Measurements from ENCODE around the gene ADGRL3.
"Not testable (repeated sequence)": the region's sequence is repeated elsewhere in the genome, so short reads cannot be mapped to it uniquely, and the experiment has no call there.

ADGRL3 gene

GRCh38 chr4:61318431-61318830, 118.3 kb downstream of the ADGRL3 start:
- no peaks in the 10 kb centered on the region for H3K4me1 Mint-ChIP-seq
- H3K27me3 Mint-ChIP-seq = no peaks in the 10 kb centered on the region
- no peak for DNase-seq (ENCODE audit: low spot score in 2 of 2)
- no peaks in the 10 kb centered on the region for H3K36me3 Mint-ChIP-seq
- no peak overlapping the region for H3K27ac Mint-ChIP-seq
- no peak for ATAC-seq (ENCODE audit: low read depth)
- peaks cover 5% of the 10 kb centered on the region for H3K9me3 Mint-ChIP-seq
- H3K4me3 Mint-ChIP-seq = no peak overlapping the region

GRCh38 chr4:61319156-61319555, 119.0 kb downstream of the ADGRL3 start:
- no peaks in the 10 kb centered on the region for H3K36me3 Mint-ChIP-seq
- DNase-seq (ENCODE audit: low spot score in 2 of 2) (no peak), ATAC-seq (ENCODE audit: low read depth) (no peak)
- no peaks in the 10 kb centered on the region for H3K27me3 Mint-ChIP-seq
- H3K4me3 Mint-ChIP-seq = no peak overlapping the region
- H3K4me1 Mint-ChIP-seq = no peaks in the 10 kb centered on the region
- H3K27ac Mint-ChIP-seq = no peak overlapping the region
- H3K9me3 Mint-ChIP-seq = peaks cover 9% of the 10 kb centered on the region

- Mint-ChIP-seq H3K27ac (no peak overlapping the region), H3K9me3 (peaks cover 9% of the 10 kb centered on the region), H3K27me3 (no peaks in the 10 kb centered on the region), H3K36me3 (no peaks in the 10 kb centered on the region), H3K4me3 (no peak overlapping the region), H3K4me1 (no peaks in the 10 kb centered on the region)
- ATAC-seq (ENCODE audit: low read depth) (no peak), DNase-seq (ENCODE audit: low spot score in 2 of 2) (no peak)
These were observed 120.0 kb downstream of the ADGRL3 start for GRCh38 chr4:61320154-61320553.

GRCh38 chr4:61320631-61321030, 120.5 kb downstream of the ADGRL3 start:
- H3K27me3 Mint-ChIP-seq = no peaks in the 10 kb centered on the region
- peaks cover 9% of the 10 kb centered on the region for H3K9me3 Mint-ChIP-seq
- DNase-seq (ENCODE audit: low spot score in 2 of 2) (no peak), ATAC-seq (ENCODE audit: low read depth) (no peak)
- H3K4me3 Mint-ChIP-seq = no peak overlapping the region
- no peaks in the 10 kb centered on the region for H3K4me1 Mint-ChIP-seq
- no peak overlapping the region for H3K27ac Mint-ChIP-seq
- no peaks in the 10 kb centered on the region for H3K36me3 Mint-ChIP-seq

- H3K9me3 Mint-ChIP-seq = peaks cover 7% of the 10 kb centered on the region
- H3K4me3 Mint-ChIP-seq = no peak overlapping the region
- no peaks in the 10 kb centered on the region for H3K4me1 Mint-ChIP-seq
- DNase-seq (ENCODE audit: low spot score in 2 of 2) (no peak), ATAC-seq (ENCODE audit: low read depth) (no peak)
- no peak overlapping the region for H3K27ac Mint-ChIP-seq
- no peaks in the 10 kb centered on the region for H3K36me3 Mint-ChIP-seq
- H3K27me3 Mint-ChIP-seq = no peaks in the 10 kb centered on the region
These were observed 132.6 kb downstream of the ADGRL3 start for GRCh38 chr4:61332693-61333092.

GRCh38 chr4:61333490-61333889, 133.4 kb downstream of the ADGRL3 start:
- Mint-ChIP-seq H3K27ac (no peak overlapping the region), H3K27me3 (no peaks in the 10 kb centered on the region), H3K36me3 (no peaks in the 10 kb centered on the region), H3K9me3 (peaks cover 6% of the 10 kb centered on the region), H3K4me3 (no peak overlapping the region), H3K4me1 (no peaks in the 10 kb centered on the region)
- no peak for DNase-seq (ENCODE audit: low spot score in 2 of 2)
- no peak for ATAC-seq (ENCODE audit: low read depth)

GRCh38 chr4:61335241-61335763, 135.2 kb downstream of the ADGRL3 start:
- H3K36me3 Mint-ChIP-seq = no peaks in the 10 kb centered on the region
- no peak for DNase-seq (ENCODE audit: low spot score in 2 of 2)
- H3K4me1 Mint-ChIP-seq = no peaks in the 10 kb centered on the region
- no peak overlapping the region for H3K4me3 Mint-ChIP-seq
- H3K27me3 Mint-ChIP-seq = no peaks in the 10 kb centered on the region
- no peak for ATAC-seq (ENCODE audit: low read depth)
- peaks cover 5% of the 10 kb centered on the region for H3K9me3 Mint-ChIP-seq
- no peak overlapping the region for H3K27ac Mint-ChIP-seq

- ATAC-seq (ENCODE audit: low read depth) = no peak
- no peaks in the 10 kb centered on the region for H3K4me1 Mint-ChIP-seq
- no peak for DNase-seq (ENCODE audit: low spot score in 2 of 2)
- H3K4me3 Mint-ChIP-seq = no peak overlapping the region
- H3K9me3 Mint-ChIP-seq = peaks cover 2% of the 10 kb centered on the region
- no peak overlapping the region for H3K27ac Mint-ChIP-seq
- no peaks in the 10 kb centered on the region for H3K36me3 Mint-ChIP-seq
- no peaks in the 10 kb centered on the region for H3K27me3 Mint-ChIP-seq
These were observed 136.4 kb downstream of the ADGRL3 start for GRCh38 chr4:61336488-61336887.

GRCh38 chr4:61336916-61337315, 136.8 kb downstream of the ADGRL3 start:
- H3K27ac Mint-ChIP-seq = no peak overlapping the region
- DNase-seq (ENCODE audit: low spot score in 2 of 2) (no peak), ATAC-seq (ENCODE audit: low read depth) (no peak)
- no peak overlapping the region for H3K4me3 Mint-ChIP-seq
- no peaks in the 10 kb centered on the region for H3K36me3 Mint-ChIP-seq
- H3K4me1 Mint-ChIP-seq = no peaks in the 10 kb centered on the region
- H3K9me3 Mint-ChIP-seq = peaks cover 2% of the 10 kb centered on the region
- no peaks in the 10 kb centered on the region for H3K27me3 Mint-ChIP-seq

- no peaks in the 10 kb centered on the region for H3K4me1 Mint-ChIP-seq
- no peak overlapping the region for H3K4me3 Mint-ChIP-seq
- DNase-seq (ENCODE audit: low spot score in 2 of 2) = no peak
- peaks cover 2% of the 10 kb centered on the region for H3K9me3 Mint-ChIP-seq
- H3K27me3 Mint-ChIP-seq = no peaks in the 10 kb centered on the region
- ATAC-seq (ENCODE audit: low read depth) = no peak
- H3K36me3 Mint-ChIP-seq = no peaks in the 10 kb centered on the region
- no peak overlapping the region for H3K27ac Mint-ChIP-seq
These were observed 141.9 kb downstream of the ADGRL3 start for GRCh38 chr4:61342061-61342460.

- ATAC-seq (ENCODE audit: low read depth) (no peak), DNase-seq (ENCODE audit: low spot score in 2 of 2) (no peak)
- no peaks in the 10 kb centered on the region for H3K36me3 Mint-ChIP-seq
- H3K9me3 Mint-ChIP-seq = peaks cover 2% of the 10 kb centered on the region
- H3K4me1 Mint-ChIP-seq = no peaks in the 10 kb centered on the region
- H3K4me3 Mint-ChIP-seq = no peak overlapping the region
- no peaks in the 10 kb centered on the region for H3K27me3 Mint-ChIP-seq
- no peak overlapping the region for H3K27ac Mint-ChIP-seq
These were observed 150.8 kb downstream of the ADGRL3 start for GRCh38 chr4:61350932-61351331.

- Mint-ChIP-seq H3K9me3 (peaks cover 4% of the 10 kb centered on the region), H3K27me3 (no peaks in the 10 kb centered on the region), H3K36me3 (no peaks in the 10 kb centered on the region), H3K27ac (no peak overlapping the region), H3K4me3 (no peak overlapping the region), H3K4me1 (no peaks in the 10 kb centered on the region)
- ATAC-seq (ENCODE audit: low read depth) (no peak), DNase-seq (ENCODE audit: low spot score in 2 of 2) (no peak)
These were observed 156.6 kb downstream of the ADGRL3 start for GRCh38 chr4:61356696-61357095.

GRCh38 chr4:61359301-61359700, 159.2 kb downstream of the ADGRL3 start:
- no peak overlapping the region for H3K4me3 Mint-ChIP-seq
- peaks cover 4% of the 10 kb centered on the region for H3K9me3 Mint-ChIP-seq
- no peaks in the 10 kb centered on the region for H3K4me1 Mint-ChIP-seq
- DNase-seq (ENCODE audit: low spot score in 2 of 2) (no peak), ATAC-seq (ENCODE audit: low read depth) (no peak)
- H3K36me3 Mint-ChIP-seq = no peaks in the 10 kb centered on the region
- no peaks in the 10 kb centered on the region for H3K27me3 Mint-ChIP-seq
- H3K27ac Mint-ChIP-seq = no peak overlapping the region

- H3K4me1 Mint-ChIP-seq; H3K36me3 Mint-ChIP-seq; ATAC-seq (ENCODE audit: low read depth): not testable (repeated sequence)
These were observed 172.7 kb downstream of the ADGRL3 start for GRCh38 chr4:61372817-61373216.

GRCh38 chr4:61373901-61374440, 173.8 kb downstream of the ADGRL3 start:
- Mint-ChIP-seq H3K36me3 (no peaks in the 10 kb centered on the region), H3K27me3 (no peaks in the 10 kb centered on the region), H3K27ac (no peak overlapping the region), H3K9me3 (no peaks in the 10 kb centered on the region), H3K4me1 (no peaks in the 10 kb centered on the region), H3K4me3 (no peak overlapping the region)
- ATAC-seq (ENCODE audit: low read depth) (no peak), DNase-seq (ENCODE audit: low spot score in 2 of 2) (no peak)

More at GRCh38 chr4:61372817-61373216, 172.7 kb downstream of the ADGRL3 start:
- not testable (repeated sequence) for DNase-seq (ENCODE audit: low spot score in 2 of 2); H3K27me3 Mint-ChIP-seq; H3K27ac Mint-ChIP-seq; H3K9me3 Mint-ChIP-seq; H3K4me3 Mint-ChIP-seq
